PC-9 (cell line): ENCODE measurements around the gene DNMT3L.

ENCODE experiments used
- EZH2 ChIP-seq: fragments of 200-600 bp; sonication (generic); IDR thresholded peaks from 2 replicates; pipeline ENCODE4 v1.8.0; 2017; ENCODE audit warnings: antibody characterized with exemption, low read depth
- TF ChIP-seq, protein P1 (sequence below): fragments of 200-600 bp; sonication (generic); conservative IDR thresholded peaks from 2 replicates; pipeline ENCODE4 v1.6.1; 2017; ENCODE audit warnings: mixed run types, antibody characterized with exemption, mild to moderate bottlenecking, moderate library complexity

GRCh38 chr21:44273046-44273445, 11.3 kb upstream of the DNMT3L start:
- TF ChIP-seq EZH2: no peak
- TF ChIP-seq, protein P1, sequence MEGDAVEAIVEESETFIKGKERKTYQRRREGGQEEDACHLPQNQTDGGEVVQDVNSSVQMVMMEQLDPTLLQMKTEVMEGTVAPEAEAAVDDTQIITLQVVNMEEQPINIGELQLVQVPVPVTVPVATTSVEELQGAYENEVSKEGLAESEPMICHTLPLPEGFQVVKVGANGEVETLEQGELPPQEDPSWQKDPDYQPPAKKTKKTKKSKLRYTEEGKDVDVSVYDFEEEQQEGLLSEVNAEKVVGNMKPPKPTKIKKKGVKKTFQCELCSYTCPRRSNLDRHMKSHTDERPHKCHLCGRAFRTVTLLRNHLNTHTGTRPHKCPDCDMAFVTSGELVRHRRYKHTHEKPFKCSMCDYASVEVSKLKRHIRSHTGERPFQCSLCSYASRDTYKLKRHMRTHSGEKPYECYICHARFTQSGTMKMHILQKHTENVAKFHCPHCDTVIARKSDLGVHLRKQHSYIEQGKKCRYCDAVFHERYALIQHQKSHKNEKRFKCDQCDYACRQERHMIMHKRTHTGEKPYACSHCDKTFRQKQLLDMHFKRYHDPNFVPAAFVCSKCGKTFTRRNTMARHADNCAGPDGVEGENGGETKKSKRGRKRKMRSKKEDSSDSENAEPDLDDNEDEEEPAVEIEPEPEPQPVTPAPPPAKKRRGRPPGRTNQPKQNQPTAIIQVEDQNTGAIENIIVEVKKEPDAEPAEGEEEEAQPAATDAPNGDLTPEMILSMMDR: no peak
